HG02610 (cell line): ENCODE data around the gene DOCK8.

ENCODE experiments used
- ATAC-seq: cut with Tn5 transposase; IDR thresholded peaks from one replicate; pipeline ENCODE4 v1.9.1; 2021; ENCODE audit warnings: mild to moderate bottlenecking, moderate library complexity; ENCODE audit not compliant: unreplicated experiment

The DOCK8 gene

DNA sequence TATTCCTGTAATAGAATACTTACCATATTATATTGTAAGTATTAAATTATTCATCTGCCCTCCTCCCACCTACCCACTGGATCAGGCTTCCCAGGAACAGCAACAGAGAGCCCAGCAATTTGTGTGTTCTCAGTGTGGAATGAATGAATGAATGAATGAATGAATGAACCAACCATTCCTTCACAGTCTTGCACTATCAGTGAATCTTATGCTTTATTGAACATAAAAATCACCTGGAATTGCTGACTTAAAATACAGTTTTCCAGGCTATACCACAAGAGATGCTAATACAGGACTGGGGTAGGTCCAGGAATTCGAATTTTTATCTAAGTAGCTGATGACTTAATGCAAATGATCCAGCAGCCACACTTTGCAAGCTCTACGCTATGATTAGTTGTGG is 51.6 kb downstream of the DOCK8 start:
- no peak for ATAC-seq

DNA sequence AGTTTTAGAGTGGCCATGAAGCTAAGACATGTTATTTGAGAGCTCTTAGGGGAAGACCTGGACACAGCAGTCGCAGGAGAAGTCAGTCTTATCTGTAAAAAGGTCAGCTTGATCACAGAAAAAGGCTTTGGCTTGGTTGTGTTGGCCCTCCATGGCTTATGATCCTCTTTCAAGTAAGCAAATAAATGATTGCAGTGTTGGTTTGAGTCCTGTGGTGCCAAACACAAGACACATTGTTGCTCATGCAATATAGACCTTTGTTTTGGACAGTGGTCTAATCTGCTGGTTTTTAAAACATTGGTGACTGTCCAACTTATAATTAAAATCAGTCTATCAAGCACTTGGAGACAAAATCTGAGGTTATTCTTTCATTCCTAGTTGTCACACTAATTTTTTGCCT is 54.0 kb downstream of the DOCK8 start:
- no peak for ATAC-seq

DNA sequence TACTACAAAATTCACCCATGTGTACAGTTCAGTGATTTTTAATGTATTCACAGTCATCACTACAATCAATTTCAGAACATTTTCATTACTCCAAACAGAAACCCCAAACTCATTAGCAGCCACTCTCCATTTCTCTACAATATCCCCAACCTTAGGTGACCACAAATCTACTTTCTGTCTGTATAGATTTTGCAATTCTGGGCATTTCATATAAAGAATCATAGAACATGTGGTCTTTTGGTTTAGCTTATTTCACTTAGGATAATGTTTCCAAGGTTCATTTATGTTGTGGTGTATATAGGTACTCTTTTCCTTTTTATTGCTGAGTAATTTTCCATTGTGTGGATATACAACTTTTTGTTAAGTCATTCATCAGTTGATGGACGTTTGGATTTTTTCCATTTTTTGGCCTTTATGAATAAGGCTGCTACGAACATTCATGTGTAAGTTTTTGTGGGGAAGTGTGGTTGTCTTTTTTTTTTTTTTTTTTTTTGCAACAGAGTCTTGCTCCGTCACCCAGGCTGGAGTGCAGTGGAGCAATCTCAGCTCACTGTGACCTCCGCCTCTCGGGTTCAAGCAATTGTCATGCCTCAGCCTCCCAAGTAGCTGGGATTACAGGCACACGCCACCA is 54.5 kb downstream of the DOCK8 start:
- ATAC-seq: no peak

DNA sequence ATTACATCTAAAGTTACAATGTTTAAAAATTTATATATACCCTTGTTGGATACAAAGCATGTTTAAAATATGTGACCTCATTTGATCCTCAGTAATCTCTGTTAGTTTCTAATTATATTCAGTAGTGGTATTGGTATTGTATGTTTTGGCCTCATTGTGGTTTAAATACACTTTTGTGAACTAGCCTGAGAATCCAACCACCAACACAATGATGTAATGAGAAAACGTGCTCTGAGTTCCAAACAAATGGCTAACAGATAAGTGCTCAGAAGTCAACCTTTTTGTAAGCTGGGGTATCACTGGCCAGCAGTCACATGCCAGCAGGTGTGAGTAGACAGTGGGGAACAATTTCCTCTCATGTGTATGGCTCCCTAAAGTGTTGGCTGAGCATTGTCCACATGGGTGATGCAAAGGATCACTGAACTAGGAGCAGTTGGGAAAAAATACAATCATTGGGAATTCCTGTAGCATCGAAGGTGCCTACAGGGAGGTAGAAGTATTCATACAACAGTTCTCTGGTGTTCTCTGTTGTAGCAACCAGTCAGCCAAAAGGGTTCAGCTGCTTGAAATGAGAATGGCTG is 56.1 kb downstream of the DOCK8 start:
- no peak for ATAC-seq

DNA sequence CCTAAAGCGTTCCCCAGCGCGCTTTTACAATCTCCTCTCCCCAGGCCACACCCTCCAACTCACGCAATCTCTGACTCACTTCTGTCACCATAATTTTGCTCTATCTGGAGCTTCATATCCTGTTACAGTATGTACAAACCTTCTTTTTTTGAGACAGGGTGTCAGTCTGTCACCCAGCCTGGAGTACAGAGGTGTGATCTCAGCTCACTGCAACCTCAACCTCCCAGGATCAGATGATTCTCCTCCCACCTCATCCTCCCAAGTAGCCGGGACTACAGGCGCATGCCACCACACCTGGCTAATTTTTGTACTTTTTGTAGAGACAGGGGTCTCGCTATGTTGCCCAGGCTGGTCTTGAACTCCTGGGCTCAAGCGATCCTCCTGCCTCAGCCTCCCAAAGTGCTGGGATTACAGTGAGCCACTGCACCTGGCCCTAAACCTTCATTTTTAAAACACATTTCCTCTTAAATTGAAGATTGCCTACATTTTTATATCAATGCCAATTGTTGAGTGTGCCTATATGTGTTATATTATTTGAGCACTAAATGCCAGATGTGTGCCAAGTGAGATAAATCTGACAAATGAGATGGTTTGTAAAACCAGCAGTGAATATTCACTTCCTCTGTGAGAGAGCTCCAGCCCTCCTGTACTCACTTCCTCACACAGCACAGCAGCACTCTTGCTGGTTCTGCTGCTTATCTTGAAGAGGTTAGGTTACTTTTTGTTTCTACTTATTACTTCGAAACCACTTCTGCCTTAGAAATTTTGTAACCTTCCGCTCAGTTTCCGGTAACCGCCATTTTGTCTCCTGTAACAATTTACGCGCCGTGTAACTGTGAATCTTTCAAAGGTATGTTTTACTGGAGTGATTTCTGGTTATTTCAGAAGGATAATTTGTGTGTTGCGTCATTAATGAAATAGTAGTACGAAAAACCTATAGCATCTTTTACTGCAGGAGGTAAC is 57.9 kb downstream of the DOCK8 start:
- peak; percentile 93 for ATAC-seq

DNA sequence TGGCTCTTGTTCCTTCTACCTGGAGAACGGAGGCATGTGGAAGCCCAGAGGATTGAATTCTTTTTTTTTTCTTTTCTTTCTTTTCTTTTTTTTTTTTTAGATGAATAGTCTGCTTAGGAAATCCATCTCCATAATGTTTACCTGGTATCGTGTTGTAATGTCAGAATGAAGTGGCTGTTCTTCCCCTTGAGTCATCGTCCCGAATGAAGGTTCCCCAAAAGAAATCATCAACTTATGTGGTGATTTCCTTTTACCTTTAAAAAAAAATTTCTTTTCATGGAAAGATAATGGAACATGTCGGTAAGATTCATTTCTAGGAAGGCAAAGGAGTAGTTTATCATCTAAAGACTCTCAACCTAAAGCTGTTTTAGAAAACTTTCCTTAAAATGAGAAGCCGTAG is 59.7 kb downstream of the DOCK8 start:
- no peak for ATAC-seq

DNA sequence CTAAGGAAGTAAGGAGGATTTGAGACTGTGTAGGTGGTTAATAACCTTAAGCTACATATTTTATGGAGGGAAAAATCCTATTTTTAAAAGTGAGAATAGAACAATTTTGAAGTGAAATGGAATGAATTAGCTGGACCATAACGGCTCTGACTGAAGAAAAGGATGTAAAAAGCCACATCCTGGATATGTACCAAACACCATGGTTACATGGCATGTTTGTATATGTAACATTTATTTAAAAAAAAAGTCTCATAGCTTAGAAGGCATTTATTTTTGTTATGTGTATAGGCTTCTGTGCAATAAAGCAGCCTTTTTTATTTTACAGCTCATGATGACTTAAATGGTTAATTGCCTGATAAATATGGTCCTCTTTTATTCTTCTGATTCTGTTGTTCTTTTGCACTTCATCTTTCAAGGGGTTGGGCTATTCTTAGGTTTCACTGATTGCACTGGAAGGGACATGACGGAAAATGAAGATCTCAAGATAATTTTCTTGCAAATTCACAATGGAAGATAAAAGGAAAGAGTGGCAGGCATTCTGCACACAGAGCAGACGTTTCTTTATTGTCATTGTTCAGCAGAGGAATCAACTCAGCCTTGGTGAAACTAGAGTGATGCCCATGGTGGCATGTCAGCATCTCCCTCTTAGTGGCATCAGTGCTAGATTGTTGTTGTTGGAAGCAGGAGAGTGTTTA is 63.1 kb downstream of the DOCK8 start:
- no peak for ATAC-seq

DNA sequence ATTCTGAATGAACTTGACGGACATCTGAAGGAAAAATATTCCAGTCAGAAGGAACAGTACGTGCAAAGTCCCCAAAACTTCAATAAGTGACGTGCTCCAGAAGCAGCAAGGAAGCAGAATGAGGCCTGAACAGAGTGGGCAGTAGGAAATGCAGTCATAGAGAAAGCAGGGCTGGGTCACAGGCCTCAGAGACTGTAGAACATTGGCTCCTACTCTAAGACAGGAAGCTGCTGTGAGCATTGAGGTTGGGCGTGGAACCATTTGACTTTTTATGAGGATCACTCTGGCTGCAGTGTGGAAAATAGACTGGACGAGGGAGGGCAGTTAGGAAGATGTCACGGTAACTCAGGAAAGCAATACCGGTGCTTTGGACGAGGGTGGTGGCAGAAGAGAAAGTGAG is 64.0 kb downstream of the DOCK8 start:
- ATAC-seq: peak; percentile 64

DNA sequence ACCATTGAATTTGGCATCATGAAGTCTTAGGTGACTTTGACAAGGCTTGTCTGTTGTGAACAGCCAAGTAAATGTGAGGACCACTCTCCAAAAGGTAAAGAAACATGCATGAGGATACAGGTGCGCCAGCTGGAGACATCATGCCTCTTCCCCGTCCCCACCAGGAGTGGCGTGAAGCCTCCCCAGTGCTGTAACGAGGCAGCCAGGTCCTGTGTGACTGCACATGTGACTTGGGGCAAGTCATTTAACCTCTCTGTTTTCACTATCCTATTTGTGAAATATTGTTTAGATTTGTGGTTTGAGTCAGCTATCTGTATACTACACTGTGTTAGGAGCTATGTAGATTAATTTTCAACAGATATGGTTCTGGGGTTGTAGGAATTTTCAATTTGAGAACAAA is 65.0 kb downstream of the DOCK8 start:
- ATAC-seq: no peak

DNA sequence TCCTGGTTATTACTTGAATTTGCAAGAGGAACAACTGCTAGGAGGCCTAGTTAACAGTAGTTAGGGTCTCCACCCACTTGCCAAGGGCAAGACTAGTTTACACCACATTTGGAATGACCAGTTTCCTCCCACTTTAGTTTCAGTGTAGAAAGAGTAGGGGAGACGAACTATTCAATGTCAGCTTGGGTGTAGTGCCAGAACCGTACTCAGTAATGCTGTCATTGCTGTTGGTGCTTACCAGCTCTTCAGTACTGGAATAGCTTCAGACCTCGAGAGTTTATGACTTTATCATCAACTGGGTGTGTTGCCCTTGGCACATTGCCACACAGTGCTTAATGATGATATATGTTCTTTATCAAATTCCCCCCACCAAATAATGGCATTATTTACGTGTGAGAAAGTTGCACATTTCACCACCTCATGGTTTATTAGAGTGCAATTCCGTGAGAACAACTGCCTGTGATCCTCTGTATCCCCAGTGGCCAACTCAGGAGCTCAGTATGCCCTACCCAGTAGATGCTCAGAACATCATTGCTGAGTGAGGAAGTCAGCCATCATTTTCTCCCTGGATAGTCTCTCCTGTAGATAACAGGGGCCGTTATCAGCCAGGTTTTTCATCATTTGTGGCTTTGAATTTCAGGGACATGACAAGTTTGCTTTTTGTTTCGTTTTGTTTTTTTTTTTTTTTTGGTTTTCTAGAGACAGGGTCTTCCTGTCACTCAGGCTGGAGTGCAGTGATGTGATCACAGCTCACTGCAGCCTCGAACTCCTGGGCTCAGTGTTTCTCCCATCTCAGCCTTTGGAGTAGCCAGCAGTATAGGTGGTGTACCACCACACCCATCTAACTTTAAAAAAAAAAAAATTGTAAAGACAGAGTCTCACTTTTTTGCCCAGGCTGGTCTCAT is 67.3 kb downstream of the DOCK8 start:
- no peak for ATAC-seq

DNA sequence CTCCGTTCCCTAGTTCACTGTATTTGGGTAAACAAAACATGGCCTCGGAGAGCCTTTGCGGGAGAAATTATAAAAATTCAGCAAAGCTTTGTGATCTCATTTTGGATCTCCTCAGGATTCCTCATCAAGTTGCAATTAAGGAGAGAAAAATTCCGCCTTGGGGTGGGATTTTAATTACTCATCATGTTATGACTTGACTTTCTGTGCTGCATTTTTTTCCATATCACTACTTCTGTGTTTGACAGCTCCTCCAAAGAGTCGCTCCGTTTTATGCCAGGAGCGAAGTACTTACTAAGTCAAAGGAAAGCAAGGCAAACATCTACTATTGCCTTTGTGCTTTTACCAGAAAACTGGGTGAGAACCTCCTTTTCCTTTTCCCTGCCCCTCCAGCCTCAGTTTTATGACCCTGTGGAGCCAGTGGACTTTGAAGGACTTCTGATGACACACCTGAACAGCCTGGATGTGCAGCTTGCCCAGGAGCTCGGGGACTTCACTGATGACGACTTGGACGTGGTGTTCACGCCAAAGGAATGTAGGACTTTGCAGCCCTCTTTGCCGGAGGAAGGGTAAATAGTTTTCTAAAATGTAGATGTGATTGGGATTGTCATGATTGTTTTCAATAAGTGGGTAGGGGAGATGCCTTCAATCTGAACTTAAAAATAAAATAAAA is 71.5 kb downstream of the DOCK8 start:
- no peak for ATAC-seq

DNA sequence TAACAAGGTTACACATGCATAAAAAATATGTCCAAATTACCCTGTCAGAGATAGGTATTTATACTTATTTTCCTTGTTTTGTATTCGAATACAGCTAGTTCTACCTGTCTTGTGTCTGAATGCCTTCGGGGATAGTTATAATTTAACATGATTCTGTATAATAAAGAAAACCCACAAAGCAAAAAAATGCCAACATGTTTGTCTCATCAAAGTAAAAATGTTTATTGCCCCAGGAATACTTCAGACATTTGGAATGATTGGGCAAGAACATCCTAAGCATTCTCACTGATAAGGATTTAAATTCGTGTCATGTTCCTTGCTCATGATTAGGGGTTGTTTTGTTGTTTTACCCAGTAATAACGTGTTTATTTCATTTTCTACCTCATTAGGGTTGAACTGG is 74.5 kb downstream of the DOCK8 start:
- ATAC-seq: no peak

DNA sequence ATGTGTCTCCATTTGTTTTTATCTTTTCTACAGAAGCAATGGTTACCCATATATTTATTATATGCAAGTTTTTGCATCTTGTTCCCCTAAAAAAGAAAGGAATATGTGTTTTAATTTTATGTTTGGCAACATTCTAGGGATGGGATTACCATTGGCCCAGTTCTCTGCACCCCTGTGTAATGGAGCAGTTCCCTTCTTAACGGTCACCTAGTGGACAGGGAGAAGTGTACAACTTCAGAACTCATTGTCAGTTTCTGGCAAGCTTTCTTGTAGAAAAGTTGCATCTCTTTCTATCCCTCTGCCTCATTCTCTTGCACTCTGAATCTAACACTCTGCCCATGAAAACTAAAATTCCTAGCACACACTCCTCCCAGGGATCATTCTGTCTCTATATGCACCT is 78.2 kb downstream of the DOCK8 start:
- no peak for ATAC-seq

DNA sequence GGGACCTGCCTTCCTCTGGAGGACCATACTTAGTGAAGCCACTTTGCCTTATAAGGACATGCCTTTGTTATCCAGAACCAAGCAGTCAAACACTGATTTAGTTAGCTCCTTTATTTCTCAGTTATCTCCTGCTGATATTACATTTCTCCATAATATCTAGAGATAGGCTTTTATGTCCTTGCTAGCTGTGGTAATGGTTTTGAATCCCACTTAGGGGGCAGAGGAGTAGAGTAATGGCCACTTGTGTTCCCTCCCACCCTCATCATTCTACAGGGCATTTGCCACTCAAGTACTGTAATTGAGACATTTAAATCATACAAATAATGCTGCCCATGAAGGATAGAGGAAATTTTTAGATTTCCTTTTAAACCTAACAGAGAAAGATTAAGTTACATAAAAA is 80.9 kb downstream of the DOCK8 start:
- no peak for ATAC-seq

DNA sequence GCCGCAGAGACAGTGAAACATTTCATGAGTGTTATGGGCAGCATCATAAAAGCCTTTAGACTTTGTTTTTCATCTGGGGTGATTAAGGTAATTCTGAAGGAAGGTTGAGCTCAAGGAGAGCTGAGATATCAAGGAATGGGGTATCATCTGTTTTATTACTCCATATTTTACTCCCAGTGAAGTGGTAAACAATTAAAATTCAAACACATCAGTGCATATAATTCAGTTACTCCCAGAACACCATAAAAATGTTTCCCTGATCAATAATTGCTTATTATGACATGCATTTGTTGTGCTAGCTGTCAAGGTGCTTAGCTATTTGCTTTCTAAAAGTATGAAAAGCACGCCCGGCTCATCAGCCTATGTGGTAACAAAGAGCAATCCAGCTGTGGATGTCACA is 81.7 kb downstream of the DOCK8 start:
- no peak for ATAC-seq

DNA sequence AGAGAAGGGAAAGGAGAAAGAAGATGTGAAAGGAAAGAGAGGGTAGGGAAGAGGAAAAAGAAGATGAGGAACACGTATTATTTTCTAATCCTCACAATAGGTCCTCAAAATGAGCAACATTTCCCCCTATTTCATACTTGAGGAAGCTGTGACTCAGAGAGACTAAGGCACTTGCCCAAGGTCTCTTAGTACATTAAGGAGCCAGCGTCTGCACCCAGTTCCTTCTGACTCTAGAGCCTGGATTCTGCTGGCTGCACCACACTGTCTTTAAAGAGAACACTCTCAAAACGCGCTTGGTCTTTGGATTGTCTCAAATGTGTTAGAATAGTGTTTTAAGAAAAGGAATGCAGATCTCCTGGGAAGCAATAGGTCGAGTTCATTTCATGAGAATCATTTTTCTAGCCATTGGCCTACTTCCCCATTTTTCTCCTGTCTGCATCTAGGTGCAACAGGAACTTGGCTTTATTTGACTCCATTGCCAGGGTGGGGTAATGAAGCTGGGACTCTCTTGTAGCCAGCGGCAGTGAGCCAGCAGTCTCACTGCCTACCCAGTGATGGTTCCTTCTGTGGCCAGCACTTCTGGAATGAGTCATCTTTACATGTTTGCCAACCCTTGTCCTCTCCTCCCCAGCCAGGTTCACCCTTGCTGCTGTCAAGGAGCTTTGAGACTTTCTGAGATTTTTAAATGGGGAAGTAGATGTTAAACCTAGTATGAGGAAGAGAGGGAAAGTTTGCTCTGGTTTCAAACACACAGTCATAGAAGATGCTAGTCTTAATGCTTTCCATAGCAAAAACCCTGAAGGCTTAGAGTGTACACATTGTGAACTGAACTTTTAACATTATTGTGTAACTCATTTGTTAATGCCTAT is 82.7 kb downstream of the DOCK8 start:
- ATAC-seq: peak; percentile 94

DNA sequence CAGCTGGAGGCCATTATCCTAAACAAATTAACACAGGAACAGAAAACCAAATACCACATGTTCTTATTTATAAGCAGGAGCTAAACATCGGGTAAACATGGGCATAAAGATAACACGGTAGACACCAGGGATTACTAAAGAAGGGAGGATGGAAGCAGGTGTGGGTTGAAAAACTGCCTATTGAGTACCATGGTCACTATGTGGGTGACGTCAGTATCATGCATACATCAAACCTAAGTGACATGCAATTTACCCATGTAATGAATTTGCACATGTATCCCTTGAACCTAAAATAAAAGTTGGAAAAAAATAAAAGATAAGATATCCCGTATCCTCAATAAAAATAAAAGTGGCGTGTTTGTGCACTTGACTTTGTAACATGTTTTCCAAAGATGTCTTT is 88.8 kb downstream of the DOCK8 start:
- ATAC-seq: no peak

DNA sequence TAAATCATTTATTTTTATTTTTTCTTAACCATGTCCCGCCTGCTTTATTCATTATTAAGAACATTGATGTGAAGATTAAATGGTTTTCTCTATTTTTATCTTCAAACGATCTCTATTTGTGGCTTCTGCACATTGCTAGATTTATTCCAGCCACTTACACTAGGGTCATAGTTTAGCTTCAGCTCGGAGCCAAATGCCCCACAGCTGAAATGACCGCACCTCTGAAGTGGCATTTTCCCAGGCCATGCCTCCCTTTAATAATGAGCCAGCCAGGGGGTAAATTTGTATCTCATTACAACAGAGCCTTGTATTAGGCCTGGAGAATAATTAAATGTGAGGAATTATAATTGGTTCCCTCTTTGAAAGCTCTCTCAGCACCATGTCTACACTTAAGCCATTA is 89.4 kb downstream of the DOCK8 start:
- no peak for ATAC-seq
